ENCODE results near the gene DPH6. TPM values are rescaled to one million over a fixed set of nuclear protein-coding genes. Genes with fewer than 3 reads are reported as not detected.

Gene DPH6
- total RNA-seq, 1 experiment from 2014 or later, result 11.7 TPM

GRCh38 chr15:35555244-35555643 lies 9.3 kb upstream of the DPH6 start:
- H3K27me3 ChIP-seq (ENCODE audit: control insufficient read depth, insufficient read depth, low read length), result no peaks in the 10 kb centered on the region
- DNase-seq, result no peak
- H3K36me3 ChIP-seq (replicated peaks; ENCODE audit: control insufficient read depth, insufficient read depth, low read length), result no peaks in the 10 kb centered on the region; the same call in 1 of the 2 replicates
- H3K4me3 ChIP-seq (ENCODE audit: insufficient read depth, low read depth, low read length), result no peak overlapping the region

GRCh38 chr15:35550957-35551356 lies 5.0 kb upstream of the DPH6 start:
- Histone ChIP-seq H3K4me3 (ENCODE audit: insufficient read depth, low read depth, low read length) (no peak overlapping the region), H3K27me3 (ENCODE audit: control insufficient read depth, insufficient read depth, low read length) (no peaks in the 10 kb centered on the region), H3K36me3 (replicated peaks; ENCODE audit: control insufficient read depth, insufficient read depth, low read length) (no peaks in the 10 kb centered on the region; the same call in 1 of the 2 replicates)
- no peak for DNase-seq

- Histone ChIP-seq H3K4me3 (ENCODE audit: insufficient read depth, low read depth, low read length) (no peak overlapping the region), H3K27me3 (ENCODE audit: control insufficient read depth, insufficient read depth, low read length) (no peaks in the 10 kb centered on the region), H3K36me3 (replicated peaks; ENCODE audit: control insufficient read depth, insufficient read depth, low read length) (no peaks in the 10 kb centered on the region; the same call in 1 of the 2 replicates)
- no peak for DNase-seq
These were observed 3.6 kb upstream of the DPH6 start for GRCh38 chr15:35549567-35549966.

- Histone ChIP-seq H3K4me3 (ENCODE audit: insufficient read depth, low read depth, low read length) (no peak overlapping the region), H3K27me3 (ENCODE audit: control insufficient read depth, insufficient read depth, low read length) (no peaks in the 10 kb centered on the region), H3K36me3 (replicated peaks; ENCODE audit: control insufficient read depth, insufficient read depth, low read length) (no peaks in the 10 kb centered on the region; the same call in 1 of the 2 replicates)
- DNase-seq, result no peak
These were observed 2.5 kb upstream of the DPH6 start for GRCh38 chr15:35548435-35548834.

GRCh38 chr15:35547775-35548364 lies 1.9 kb upstream of the DPH6 start:
- Histone ChIP-seq H3K27me3 (ENCODE audit: control insufficient read depth, insufficient read depth, low read length) (no peaks in the 10 kb centered on the region), H3K4me3 (ENCODE audit: insufficient read depth, low read depth, low read length) (no peak overlapping the region; the same call in 1 of the 2 replicates), H3K36me3 (replicated peaks; ENCODE audit: control insufficient read depth, insufficient read depth, low read length) (no peaks in the 10 kb centered on the region; the same call in 1 of the 2 replicates)
- DNase-seq, result peak; percentile 19

DNA sequence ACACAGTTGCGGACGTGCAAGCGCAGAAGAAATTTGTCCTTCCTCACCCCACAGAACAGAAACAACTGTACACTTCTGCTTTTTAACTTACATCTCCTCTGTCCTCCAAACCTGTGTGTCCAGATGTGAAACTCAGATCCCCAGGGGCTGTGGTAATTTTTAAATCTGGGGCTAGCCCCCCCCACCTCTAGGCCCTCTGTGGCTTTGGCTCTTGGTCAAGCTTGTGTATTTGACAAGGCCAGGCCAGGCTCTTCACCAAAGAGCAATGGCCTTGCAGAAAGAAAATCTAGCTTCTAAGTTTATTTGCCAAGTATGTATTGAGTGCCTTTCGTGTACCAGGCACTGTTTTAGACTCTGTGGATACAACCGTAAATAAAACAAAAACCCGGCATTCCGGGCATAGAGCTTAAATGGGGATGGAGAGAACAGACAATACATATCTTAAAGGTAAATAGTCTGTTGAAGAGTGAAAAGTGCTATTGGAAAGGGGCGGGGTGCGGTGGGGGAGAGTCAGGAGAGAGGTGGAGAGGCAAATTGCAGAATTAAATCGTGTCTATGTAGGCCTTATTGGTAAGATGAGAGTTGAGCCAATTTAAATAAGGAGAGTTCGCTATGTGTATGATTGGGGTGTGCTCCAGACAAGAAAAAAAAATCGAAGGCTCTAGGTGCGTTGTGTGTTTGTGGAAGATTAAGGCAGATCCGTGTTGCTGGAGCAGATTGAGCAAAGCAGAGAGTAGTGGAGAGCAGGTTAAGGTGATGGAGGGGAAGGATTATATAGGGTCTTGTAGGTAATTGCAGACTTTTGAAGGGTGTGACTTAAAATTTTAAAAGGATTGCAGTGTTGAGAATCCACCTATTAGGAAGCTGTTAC lies 781 bp upstream of the DPH6 start:
- Histone ChIP-seq H3K27me3 (ENCODE audit: control insufficient read depth, insufficient read depth, low read length) (no peaks in the 10 kb centered on the region), H3K36me3 (replicated peaks; ENCODE audit: control insufficient read depth, insufficient read depth, low read length) (no peaks in the 10 kb centered on the region; the same call in 1 of the 2 replicates), H3K4me3 (ENCODE audit: insufficient read depth, low read depth, low read length) (peak overlapping the region; percentile 68)
- DNase-seq, result no peak

DNA sequence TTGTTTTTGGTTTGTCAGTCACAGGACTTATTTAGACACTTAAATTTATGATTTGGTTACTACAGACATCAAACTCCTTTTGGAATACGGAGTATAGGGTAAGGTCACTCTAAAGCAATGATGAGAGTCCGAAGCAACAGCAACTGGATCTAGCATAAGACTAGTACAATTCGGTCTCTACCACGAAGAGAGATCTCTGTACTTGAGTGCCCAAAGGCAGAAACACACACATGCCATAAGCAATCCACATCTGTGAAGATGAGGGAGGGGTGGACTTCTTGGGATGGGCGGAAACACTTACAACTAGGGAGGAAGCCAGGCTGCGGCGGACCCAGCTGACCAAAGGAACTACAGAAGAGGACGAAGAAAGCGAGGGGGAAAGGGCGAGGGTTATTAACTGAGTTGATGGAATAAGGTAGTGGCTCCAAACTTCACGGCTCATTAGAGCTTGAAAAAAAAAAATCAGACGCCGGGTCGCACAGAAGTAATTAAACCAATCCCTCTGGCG lies 595 bp downstream of the DPH6 start:
- Histone ChIP-seq H3K4me3 (ENCODE audit: insufficient read depth, low read depth, low read length) (peak overlapping the region; percentile 68), H3K36me3 (replicated peaks; ENCODE audit: control insufficient read depth, insufficient read depth, low read length) (peaks cover 1% of the 10 kb centered on the region; the same call in 1 of the 2 replicates), H3K27me3 (ENCODE audit: control insufficient read depth, insufficient read depth, low read length) (no peaks in the 10 kb centered on the region)
- peak; percentile 13 for DNase-seq

DNA sequence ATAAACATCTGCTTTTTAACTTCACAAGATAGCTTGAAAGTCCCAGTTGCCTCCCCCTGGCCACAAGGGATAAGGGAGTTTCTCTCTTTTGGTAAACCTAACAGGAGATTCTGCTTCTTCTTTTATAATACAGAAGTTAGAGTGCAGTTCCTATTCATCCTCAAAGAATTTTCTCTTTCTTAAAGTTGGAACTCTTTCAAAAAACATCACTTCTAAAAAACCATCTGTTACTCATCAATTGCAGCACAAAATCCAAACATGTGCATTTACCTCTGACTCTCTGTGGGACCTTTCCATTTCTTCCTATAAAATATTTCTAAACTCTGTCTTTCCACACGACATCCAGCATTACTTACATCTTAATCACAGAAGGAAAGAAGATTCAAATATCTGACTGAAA lies 5.1 kb downstream of the DPH6 start:
- H3K27me3 ChIP-seq (ENCODE audit: control insufficient read depth, insufficient read depth, low read length), result no peaks in the 10 kb centered on the region
- peaks cover 1% of the 10 kb centered on the region for H3K36me3 ChIP-seq (replicated peaks; ENCODE audit: control insufficient read depth, insufficient read depth, low read length)
- no peak for DNase-seq
- no peak overlapping the region for H3K4me3 ChIP-seq (ENCODE audit: insufficient read depth, low read depth, low read length)

- Histone ChIP-seq H3K4me3 (ENCODE audit: insufficient read depth, low read depth, low read length) (no peak overlapping the region), H3K27me3 (ENCODE audit: control insufficient read depth, insufficient read depth, low read length) (no peaks in the 10 kb centered on the region), H3K36me3 (replicated peaks; ENCODE audit: control insufficient read depth, insufficient read depth, low read length) (peaks cover 1% of the 10 kb centered on the region)
- DNase-seq, result no peak
These were observed 5.9 kb downstream of the DPH6 start for GRCh38 chr15:35540021-35540420.

- Histone ChIP-seq H3K4me3 (ENCODE audit: insufficient read depth, low read depth, low read length) (no peak overlapping the region), H3K36me3 (replicated peaks; ENCODE audit: control insufficient read depth, insufficient read depth, low read length) (no peaks in the 10 kb centered on the region; the same call in 1 of the 2 replicates), H3K27me3 (ENCODE audit: control insufficient read depth, insufficient read depth, low read length) (no peaks in the 10 kb centered on the region)
- no peak for DNase-seq
These were observed 10.5 kb downstream of the DPH6 start for GRCh38 chr15:35535365-35535916.

- Histone ChIP-seq H3K4me3 (ENCODE audit: insufficient read depth, low read depth, low read length) (no peak overlapping the region), H3K27me3 (ENCODE audit: control insufficient read depth, insufficient read depth, low read length) (no peaks in the 10 kb centered on the region)
- DNase-seq, result no peak
These were observed 12.5 kb downstream of the DPH6 start for GRCh38 chr15:35533130-35534110.

GRCh38 chr15:35530698-35531097 lies 15.3 kb downstream of the DPH6 start:
- no peak for DNase-seq
- H3K27me3 ChIP-seq (ENCODE audit: control insufficient read depth, insufficient read depth, low read length), result no peaks in the 10 kb centered on the region
- H3K4me3 ChIP-seq (ENCODE audit: insufficient read depth, low read depth, low read length), result no peak overlapping the region
- H3K36me3 ChIP-seq (replicated peaks; ENCODE audit: control insufficient read depth, insufficient read depth, low read length), result peaks cover 3% of the 10 kb centered on the region

More at GRCh38 chr15:35533130-35534110, 12.5 kb downstream of the DPH6 start:
- peaks cover 3% of the 10 kb centered on the region for H3K36me3 ChIP-seq (replicated peaks; ENCODE audit: control insufficient read depth, insufficient read depth, low read length)

GRCh38 chr15:35529784-35530183 lies 16.2 kb downstream of the DPH6 start:
- no peak overlapping the region for H3K4me3 ChIP-seq (ENCODE audit: insufficient read depth, low read depth, low read length)
- peaks cover 3% of the 10 kb centered on the region for H3K36me3 ChIP-seq (replicated peaks; ENCODE audit: control insufficient read depth, insufficient read depth, low read length)
- H3K27me3 ChIP-seq (ENCODE audit: control insufficient read depth, insufficient read depth, low read length), result no peaks in the 10 kb centered on the region
- DNase-seq, result no peak

- Histone ChIP-seq H3K36me3 (replicated peaks; ENCODE audit: control insufficient read depth, insufficient read depth, low read length) (no peaks in the 10 kb centered on the region), H3K27me3 (ENCODE audit: control insufficient read depth, insufficient read depth, low read length) (no peaks in the 10 kb centered on the region), H3K4me3 (ENCODE audit: insufficient read depth, low read depth, low read length) (no peak overlapping the region)
- DNase-seq, result no peak
These were observed 23.9 kb downstream of the DPH6 start for GRCh38 chr15:35522061-35522460.
